Measurements from ENCODE around the gene BRD1.
"Not testable (repeated sequence)": the region's sequence is repeated elsewhere in the genome, so short reads cannot be mapped to it uniquely, and the experiment has no call there.

BRD1 gene

GRCh38 chr22:49781886-49782285 lies 45.8 kb downstream of the BRD1 start:
- DNase-seq = not testable (repeated sequence)

GRCh38 chr22:49781289-49781782 lies 46.3 kb downstream of the BRD1 start:
- DNase-seq = no peak

GRCh38 chr22:49780698-49781288 lies 46.9 kb downstream of the BRD1 start:
- DNase-seq = no peak

GRCh38 chr22:49779853-49780697 lies 47.6 kb downstream of the BRD1 start:
- DNase-seq = no peak

DNA sequence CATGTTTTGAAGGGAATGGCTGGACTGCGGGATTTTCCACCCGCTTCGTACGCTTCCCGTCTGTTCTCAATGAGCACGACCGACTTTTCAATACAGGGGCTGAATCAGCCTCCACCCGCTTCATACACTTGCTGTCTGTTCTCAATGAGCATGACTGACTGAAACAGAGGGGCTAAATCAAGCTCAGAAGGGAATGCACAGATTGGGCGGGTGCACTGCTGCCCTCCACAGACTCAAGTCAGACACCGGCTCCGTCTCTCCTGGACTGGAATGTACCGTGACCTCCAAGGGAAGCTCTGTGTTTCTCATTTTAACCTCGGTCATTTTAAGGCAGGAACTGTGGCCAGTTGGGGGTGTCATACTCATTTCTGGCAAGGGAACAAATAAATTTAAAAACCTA lies 48.5 kb downstream of the BRD1 start:
- no peak for DNase-seq

DNA sequence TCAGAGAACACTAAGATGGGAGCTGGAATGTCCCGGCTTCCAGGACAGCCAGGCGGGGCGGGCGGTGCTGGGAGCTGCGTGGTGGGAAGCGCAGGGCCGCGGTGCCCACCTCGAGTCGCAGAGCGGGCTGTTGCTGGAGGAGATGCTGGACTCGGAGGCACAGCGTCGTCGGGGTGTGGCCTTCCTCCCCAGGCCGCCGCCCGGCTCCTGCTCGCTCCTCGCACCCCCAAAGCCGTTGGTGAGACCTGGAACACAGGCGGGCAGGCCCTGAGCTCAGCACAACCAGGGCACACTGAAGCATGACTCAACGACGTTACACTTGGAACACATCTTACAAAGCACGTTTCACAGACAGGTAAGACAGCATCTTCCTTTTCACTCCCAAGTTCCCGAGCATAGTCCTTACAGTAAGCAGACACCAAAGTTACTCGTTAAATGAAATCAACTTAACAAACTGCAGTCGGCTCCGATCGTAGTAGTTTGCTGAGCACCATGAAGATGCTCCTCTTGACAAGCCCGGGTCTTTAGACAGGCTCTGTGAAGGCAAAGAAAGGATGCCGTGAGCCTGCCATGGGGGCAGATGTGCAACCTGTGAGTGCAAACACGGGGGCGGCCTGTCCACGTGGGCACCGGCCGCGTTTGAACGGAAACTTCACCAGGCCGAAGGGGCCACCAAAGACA lies 50.0 kb downstream of the BRD1 start:
- DNase-seq = no peak

GRCh38 chr22:49776891-49777290 lies 50.8 kb downstream of the BRD1 start:
- no peak for DNase-seq

- no peak for DNase-seq
Observed at GRCh38 chr22:49775867-49776511, 51.7 kb downstream of the BRD1 start.

DNA sequence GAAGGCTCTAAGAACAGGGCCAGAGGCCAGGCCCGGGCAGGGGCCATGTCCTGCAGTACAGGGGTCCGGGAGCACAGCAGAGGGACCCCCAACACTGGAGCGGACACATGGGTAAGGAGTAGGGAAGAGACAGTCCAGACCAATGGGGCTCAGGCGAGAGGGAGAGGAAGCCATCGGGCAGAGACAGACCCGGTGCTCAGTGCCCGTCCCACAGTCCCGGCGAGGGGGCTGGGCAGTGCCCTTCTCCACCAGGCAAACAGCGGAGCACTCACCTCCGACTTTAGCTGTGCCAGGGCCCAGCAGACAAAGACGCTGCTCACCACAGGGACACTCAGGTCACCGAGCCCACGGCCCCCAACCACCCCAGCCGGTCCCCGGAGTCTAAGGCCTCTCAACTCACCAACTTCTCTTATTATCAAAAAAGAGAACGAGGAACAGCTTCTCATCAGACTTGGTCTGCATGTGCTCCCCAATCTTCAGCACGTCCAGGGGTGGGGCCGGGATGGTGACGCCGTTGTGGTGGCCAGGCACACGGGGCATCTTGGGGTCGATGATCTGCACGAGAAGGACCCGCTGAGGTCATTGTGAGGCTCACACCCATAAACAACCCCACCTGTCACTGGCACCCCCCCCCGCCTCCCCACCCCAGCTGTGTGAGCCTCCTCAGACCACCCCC lies 52.3 kb downstream of the BRD1 start:
- no peak for DNase-seq

- DNase-seq = no peak
Observed at GRCh38 chr22:49774499-49775151, 53.0 kb downstream of the BRD1 start.

- DNase-seq = no peak
Observed at GRCh38 chr22:49774046-49774445, 53.6 kb downstream of the BRD1 start.

- no peak for DNase-seq
Observed at GRCh38 chr22:49773531-49773930, 54.1 kb downstream of the BRD1 start.

- DNase-seq = no peak
Observed at GRCh38 chr22:49772692-49773091, 55.0 kb downstream of the BRD1 start.

GRCh38 chr22:49771266-49772065 lies 56.2 kb downstream of the BRD1 start:
- no peak for DNase-seq

DNA sequence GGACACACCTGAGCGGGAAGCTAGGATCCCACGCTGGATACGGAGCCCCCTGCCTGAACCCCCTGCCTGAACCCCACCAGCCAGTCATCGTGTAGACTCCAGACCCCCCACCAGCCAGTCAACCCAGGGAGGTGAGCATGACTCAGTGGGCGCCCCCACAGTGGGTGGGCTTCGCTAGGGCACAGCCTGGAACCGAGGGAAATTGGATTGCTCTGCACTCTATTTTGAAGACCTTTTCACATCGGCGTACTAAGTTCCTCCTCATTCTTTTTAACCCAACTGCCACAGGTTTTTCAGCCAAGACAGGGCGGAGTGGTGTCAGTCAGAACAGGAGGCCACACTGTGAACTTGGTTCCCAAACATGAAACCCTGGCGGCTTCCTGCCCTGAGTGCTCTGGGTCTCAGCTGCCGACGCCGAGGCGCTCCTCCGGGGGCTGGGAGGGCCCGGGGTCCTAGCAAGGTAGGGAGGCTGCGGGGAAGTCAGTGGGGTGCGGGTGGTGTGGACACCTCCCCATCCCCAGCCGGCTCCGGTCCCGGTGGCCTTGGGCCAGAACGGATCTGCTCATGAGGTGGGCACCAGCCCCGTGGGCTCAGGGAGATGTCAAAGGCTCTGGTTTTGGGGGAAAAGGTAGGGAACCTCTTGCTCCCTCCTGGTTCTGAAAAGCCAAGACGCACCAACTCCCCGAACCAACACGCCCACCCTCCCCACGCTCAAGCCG lies 57.0 kb downstream of the BRD1 start:
- DNase-seq = no peak

DNA sequence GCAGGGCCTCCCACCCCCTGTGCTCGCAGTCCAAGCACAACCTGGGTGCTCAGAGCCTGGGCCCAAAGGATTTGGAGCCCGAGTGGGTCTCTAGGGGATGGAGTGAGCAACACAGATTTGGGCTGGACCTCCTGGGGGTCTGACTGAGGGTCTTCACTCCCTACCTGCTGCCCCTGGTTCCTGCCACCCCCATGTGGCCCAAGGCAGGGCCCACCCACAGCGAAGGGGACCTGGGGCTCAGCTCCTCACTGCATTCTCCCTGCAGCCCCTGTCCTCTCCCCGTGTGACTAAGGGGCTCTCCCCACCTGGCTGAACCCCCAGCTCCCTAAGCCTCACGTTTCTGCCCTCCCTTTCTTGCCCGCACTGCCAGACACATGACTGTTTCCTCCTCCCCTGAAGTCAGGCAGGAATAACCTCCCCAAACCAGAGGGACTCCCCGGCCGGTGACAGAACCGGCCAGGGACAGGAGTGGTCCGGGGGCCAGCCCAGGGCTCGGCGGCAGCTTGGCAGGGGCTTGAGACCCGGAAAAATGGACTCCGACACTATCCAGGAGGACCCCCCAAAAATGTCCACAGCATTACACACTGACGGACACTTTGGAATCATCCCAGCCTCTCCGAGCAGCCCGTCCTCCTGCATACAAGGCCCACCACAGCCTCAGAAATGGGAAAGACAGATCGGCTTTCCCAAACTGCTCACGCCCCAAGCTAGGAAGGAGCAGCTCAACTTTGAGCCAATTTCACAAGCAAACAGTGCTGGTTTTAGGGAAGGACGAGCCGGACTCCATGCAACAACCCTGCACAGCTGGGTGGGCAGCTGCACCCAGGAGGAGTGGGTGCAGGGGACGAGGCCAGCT lies 57.8 kb downstream of the BRD1 start:
- no peak for DNase-seq

DNA sequence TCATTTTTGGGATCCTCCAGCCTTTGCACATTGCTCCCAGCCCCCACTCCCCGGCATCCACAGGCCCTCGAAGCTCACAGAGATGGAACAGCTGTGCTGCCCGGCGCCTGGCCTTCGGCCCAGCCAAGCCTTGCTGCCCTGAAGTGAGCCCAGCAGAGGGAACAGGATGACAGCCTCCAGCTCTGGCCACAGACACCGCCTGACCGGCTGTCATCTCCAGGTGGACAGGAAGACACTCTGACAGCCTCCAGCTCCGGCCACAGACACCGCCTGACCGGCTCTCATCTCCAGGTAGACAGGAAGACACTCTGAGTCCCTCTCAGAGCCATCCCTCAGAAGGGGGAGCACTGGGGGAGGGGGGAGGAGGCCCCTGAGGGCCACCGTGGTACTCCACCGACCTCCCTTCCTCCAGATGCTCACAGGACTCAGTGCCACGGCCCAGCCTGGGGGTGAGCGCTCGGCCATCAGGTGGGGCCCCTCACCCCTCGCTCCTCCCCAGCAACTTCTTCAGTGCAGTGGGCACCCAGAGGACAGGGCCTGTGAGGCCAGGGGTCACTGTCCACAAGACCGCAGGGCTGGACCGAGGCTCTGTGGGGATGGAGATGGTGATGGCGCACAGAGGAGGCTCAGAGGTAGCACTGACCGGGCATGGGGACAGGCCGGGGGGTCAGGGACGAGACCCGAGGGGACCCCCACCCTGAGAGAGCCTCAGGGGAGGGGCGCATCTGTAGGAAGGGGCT lies 58.6 kb downstream of the BRD1 start:
- no peak for DNase-seq

- DNase-seq = no peak
Observed at GRCh38 chr22:49768077-49768910, 59.4 kb downstream of the BRD1 start.

All from effector CD4-positive, alpha-beta T cell (primary cell).